HEK293 (cell line): ENCODE measurements around the gene HMCN1.

Experiments used
- CTCF ChIA-PET: fragments of 350-600 bp; formaldehyde crosslinking; extraction: SDS; loops from one replicate; lab custom pipeline; 2021; ENCODE audit warnings: antibody characterized with exemption; lab: Yijun Ruan, JAX
- POLR2A ChIA-PET: fragments of 300-600 bp; formaldehyde crosslinking; extraction: SDS; loops from one replicate; lab custom pipeline; 2020; ENCODE audit warnings: antibody characterized with exemption, inconsistent platforms; lab: Yijun Ruan, JAX
- H3K27ac ChIP-seq: fragments of 200-500 bp; sonication (Bioruptor generic); 2 replicates; pipeline ENCODE4 v1.5.1; 2014; ENCODE audit warnings: low read depth, low read length, control low read depth, inconsistent platforms; ENCODE audit errors: extremely low read depth
- H3K36me3 ChIP-seq, 2 experiments: fragments of 200-500 bp in 1 of 2; sonication (Bioruptor generic) in 1 of 2; 1 replicate in 1 of 2; 2 replicates in 1 of 2; pipeline ENCODE4 v1.5.1; 2014 to 2017; ENCODE audit warnings: inconsistent platforms in 2 of 2, low read length in 2 of 2; ENCODE audit not compliant: control insufficient read depth in 2 of 2, insufficient read depth in 1 of 2
- H3K4me1 ChIP-seq: fragments of 200-500 bp; sonication (Bioruptor generic); 2 replicates; pipeline ENCODE4 v1.5.1; 2014; ENCODE audit warnings: mild to moderate bottlenecking, low read length, inconsistent platforms; ENCODE audit not compliant: control insufficient read depth, insufficient read depth
- H3K4me3 ChIP-seq: 2 replicates; pipeline ENCODE4 v1.5.1; 2011; ENCODE audit warnings: low read depth, mild to moderate bottlenecking, control low read depth, low read length, moderate library complexity
- H3K9me3 ChIP-seq: fragments of 200-500 bp; sonication (Bioruptor generic); 2 replicates; pipeline ENCODE4 v1.5.1; 2014; ENCODE audit warnings: low read depth, low read length, inconsistent platforms; ENCODE audit not compliant: control insufficient read depth, insufficient read depth
- FEZF1 ChIP-seq: fragments of 450-650 bp; formaldehyde crosslinking; IDR thresholded peaks from 2 replicates; pipeline ENCODE4 v1.5.1; 2016; ENCODE audit warnings: missing biosample characterization, missing genetic modification characterization
- PRDM10 ChIP-seq: fragments of 450-650 bp; formaldehyde crosslinking; IDR thresholded peaks from 2 replicates; pipeline ENCODE4 v1.5.1; 2016; ENCODE audit warnings: missing biosample characterization, missing genetic modification characterization
- PRDM6 ChIP-seq: fragments of 450-650 bp; formaldehyde crosslinking; IDR thresholded peaks from 2 replicates; pipeline ENCODE4 v1.5.1; 2017; ENCODE audit warnings: missing biosample characterization, missing genetic modification characterization
- SETDB1 ChIP-seq: IDR thresholded peaks from one replicate; pipeline ENCODE4 v1.6.1; 2017; ENCODE audit warnings: mild to moderate bottlenecking, low read length, moderate library complexity, mixed read lengths; ENCODE audit not compliant: insufficient read length
- SP2 ChIP-seq: fragments of 450-650 bp; formaldehyde crosslinking; IDR thresholded peaks from 2 replicates; pipeline ENCODE4 v1.5.1; 2016; ENCODE audit warnings: missing biosample characterization, missing genetic modification characterization
- ZBTB26 ChIP-seq: fragments of 450-650 bp; formaldehyde crosslinking; optimal IDR thresholded peaks from 2 replicates; pipeline ENCODE3; 2016; ENCODE audit warnings: missing biosample characterization, mild to moderate bottlenecking, missing genetic modification characterization
- ZBTB8A ChIP-seq: fragments of 450-650 bp; formaldehyde crosslinking; IDR thresholded peaks from 2 replicates; pipeline ENCODE4 v1.5.1; 2016; ENCODE audit warnings: missing biosample characterization, missing genetic modification characterization
- ZFHX2 ChIP-seq: fragments of 450-650 bp; formaldehyde crosslinking; conservative IDR thresholded peaks from 2 replicates; pipeline ENCODE4 v1.5.1; 2016; ENCODE audit warnings: missing biosample characterization, missing genetic modification characterization
- ZNF112 ChIP-seq: fragments of 450-650 bp; formaldehyde crosslinking; IDR thresholded peaks from 2 replicates; pipeline ENCODE4 v1.5.0; 2017; ENCODE audit warnings: missing biosample characterization, missing genetic modification characterization
- ZNF140 ChIP-seq: fragments of 450-650 bp; formaldehyde crosslinking; IDR thresholded peaks from 2 replicates; pipeline ENCODE4 v1.5.1; 2016; ENCODE audit warnings: missing biosample characterization, missing genetic modification characterization
- ZNF16 ChIP-seq: fragments of 450-650 bp; formaldehyde crosslinking; IDR thresholded peaks from 2 replicates; pipeline ENCODE4 v1.5.1; 2016; ENCODE audit warnings: low read depth, missing biosample characterization, missing genetic modification characterization
- ZNF174 ChIP-seq: fragments of 450-650 bp; formaldehyde crosslinking; IDR thresholded peaks from 2 replicates; pipeline ENCODE4 v1.5.0; 2017; ENCODE audit warnings: missing biosample characterization, mild to moderate bottlenecking, missing genetic modification characterization
- ZNF280C ChIP-seq: fragments of 450-650 bp; formaldehyde crosslinking; IDR thresholded peaks from 2 replicates; pipeline ENCODE4 v1.5.1; 2016; ENCODE audit warnings: missing biosample characterization, missing genetic modification characterization
- ZNF362 ChIP-seq: fragments of 450-650 bp; formaldehyde crosslinking; IDR thresholded peaks from 2 replicates; pipeline ENCODE4 v1.5.1; 2016; ENCODE audit warnings: missing biosample characterization, missing genetic modification characterization
- ZNF398 ChIP-seq: fragments of 450-650 bp; formaldehyde crosslinking; IDR thresholded peaks from 2 replicates; pipeline ENCODE4 v1.5.1; 2017; ENCODE audit warnings: missing biosample characterization, missing genetic modification characterization
- ZNF426 ChIP-seq: fragments of 450-650 bp; formaldehyde crosslinking; IDR thresholded peaks from 2 replicates; pipeline ENCODE4 v1.5.1; 2017; ENCODE audit warnings: missing biosample characterization, missing genetic modification characterization, mild to moderate bottlenecking, inconsistent platforms, moderate library complexity
- ZNF501 ChIP-seq: fragments of 450-650 bp; formaldehyde crosslinking; IDR thresholded peaks from 2 replicates; pipeline ENCODE4 v1.5.1; 2016; ENCODE audit warnings: missing biosample characterization, missing genetic modification characterization
- ZNF514 ChIP-seq: fragments of 450-650 bp; formaldehyde crosslinking; IDR thresholded peaks from 2 replicates; pipeline ENCODE4 v1.5.1; 2016; ENCODE audit warnings: missing biosample characterization, missing genetic modification characterization
- ZNF621 ChIP-seq: fragments of 450-650 bp; formaldehyde crosslinking; IDR thresholded peaks from 2 replicates; pipeline ENCODE4 v1.5.1; 2017; ENCODE audit warnings: missing biosample characterization, missing genetic modification characterization
- ZNF629 ChIP-seq: fragments of 450-650 bp; formaldehyde crosslinking; IDR thresholded peaks from 2 replicates; pipeline ENCODE4 v1.5.1; 2017; ENCODE audit warnings: missing biosample characterization, missing genetic modification characterization
- ZNF707 ChIP-seq: fragments of 450-650 bp; formaldehyde crosslinking; IDR thresholded peaks from 2 replicates; pipeline ENCODE4 v1.5.1; 2016; ENCODE audit warnings: missing biosample characterization, missing genetic modification characterization
- ZNF747 ChIP-seq: fragments of 450-650 bp; formaldehyde crosslinking; IDR thresholded peaks from 2 replicates; pipeline ENCODE4 v1.5.1; 2016; ENCODE audit warnings: missing biosample characterization, missing genetic modification characterization
- ZNF785 ChIP-seq: fragments of 450-650 bp; formaldehyde crosslinking; IDR thresholded peaks from 2 replicates; pipeline ENCODE4 v1.5.1; 2016; ENCODE audit warnings: missing biosample characterization, missing genetic modification characterization
- ZSCAN16 ChIP-seq: fragments of 450-650 bp; formaldehyde crosslinking; IDR thresholded peaks from 2 replicates; pipeline ENCODE4 v1.5.1; 2016; ENCODE audit warnings: missing biosample characterization, missing genetic modification characterization
- ZSCAN4 ChIP-seq: fragments of 450-650 bp; formaldehyde crosslinking; IDR thresholded peaks from 2 replicates; pipeline ENCODE4 v1.5.1; 2017; ENCODE audit warnings: missing biosample characterization, missing genetic modification characterization

The HMCN1 gene

GRCh38 chr1:186118724-186119123 lies 384.5 kb downstream of the HMCN1 start:
- Histone ChIP-seq H3K27ac (no peak overlapping the region), H3K4me3 (no peak overlapping the region), H3K36me3 (no peaks in the 10 kb centered on the region), H3K4me1 (no peaks in the 10 kb centered on the region), H3K9me3 (no peaks in the 10 kb centered on the region)
- ChIA-PET POLR2A (no interaction called here), CTCF (no interaction called here)
- TF ChIP-seq ZNF140 = no peak
- no peak for TF ChIP-seq ZBTB8A
- TF ChIP-seq ZNF112 (tag by site-specific recombination) = no peak
- no peak for TF ChIP-seq ZBTB26
- no peak for TF ChIP-seq ZSCAN16
- no peak for TF ChIP-seq SETDB1
- TF ChIP-seq ZNF426 = no peak
- TF ChIP-seq ZNF707 (tag by site-specific recombination) = no peak
- TF ChIP-seq ZFHX2 = no peak
- TF ChIP-seq ZNF747 (tag by site-specific recombination) = no peak
- no peak for TF ChIP-seq ZNF362
- TF ChIP-seq SP2 (tag by site-specific recombination) = no peak
- no peak for TF ChIP-seq ZSCAN4 (tag by site-specific recombination)

GRCh38 chr1:186122837-186123236 lies 388.6 kb downstream of the HMCN1 start:
- POLR2A ChIA-PET = no interaction called here
- Histone ChIP-seq H3K4me3 (no peak overlapping the region), H3K27ac (no peak overlapping the region)
- no peak for TF ChIP-seq ZNF280C (tag by site-specific recombination)
- TF ChIP-seq ZNF785 = no peak
- TF ChIP-seq ZNF174 (tag by site-specific recombination) = no peak
- TF ChIP-seq ZNF501 (tag by site-specific recombination) = no peak
- no peak for TF ChIP-seq FEZF1 (tag by site-specific recombination)
- TF ChIP-seq ZNF514 (tag by site-specific recombination) = no peak
- TF ChIP-seq ZNF621 (tag by site-specific recombination) = no peak
- no peak for TF ChIP-seq PRDM10 (tag by site-specific recombination)
- no peak for TF ChIP-seq ZNF398 (tag by site-specific recombination)
- no peak for TF ChIP-seq ZNF629 (tag by site-specific recombination)
- no peak for TF ChIP-seq PRDM6 (tag by site-specific recombination)
- no peak for TF ChIP-seq ZNF16 (tag by site-specific recombination)
- TF ChIP-seq, all 188 proteins: peak for 0
- CTCF ChIA-PET = interaction anchor here (0.7 kb wide), 1 partner anchor 11 kb away, joined by 3 read pairs; no protein-coding TSS in a partner anchor
- H3K36me3 ChIP-seq = no peaks in the 10 kb centered on the region
- no peaks in the 10 kb centered on the region for H3K4me1 ChIP-seq
- H3K9me3 ChIP-seq = no peaks in the 10 kb centered on the region
